ENCODE data around the gene LRRC18. TPM values are rescaled to one million over a fixed set of nuclear protein-coding genes. Genes with fewer than 3 reads are reported as not detected.

LRRC18 gene
- not detected in 5 replicates for total RNA-seq (2022; extraction: Qiagen RNA extraction)

GRCh38 chr10:48939790-48940325, at the start of gene LRRC18:
Gene LRRC18, minus strand, starts transcription at chr10:48939840. Its CDS starts 25,685 bp downstream, at chr10:48914155.

Other genes starting within 250 kb of the LRRC18 start
- 0.23 to 0.41 TPM (median 0.29 TPM) in 5 replicates for gene VSTM4, start 175.7 kb upstream of the LRRC18 start, total RNA-seq (2022; extraction: Qiagen RNA extraction)
- not detected in 5 replicates for gene FAM170B, start 194.2 kb upstream of the LRRC18 start, total RNA-seq (2022; extraction: Qiagen RNA extraction)
- not detected in 5 replicates for gene TMEM273, start 248.6 kb upstream of the LRRC18 start, total RNA-seq (2022; extraction: Qiagen RNA extraction)